K562 (cell line): ENCODE data around the gene AGO3. TPM values are rescaled to one million over a fixed set of nuclear protein-coding genes. Genes with fewer than 3 reads are reported as not detected.

Experiments
- ATAC-seq: fragments of 200-7000 bp; cut with Tn5 transposase; 3 replicates; pipeline ENCODE4 v1.9.1; 2020; ENCODE audit warnings: moderate library complexity
- BruUV-seq: library from RNA; stranded (reverse); fragments of 400-500 nt; replicated peaks from 2 replicates; lab custom pipeline; 2021; lab: Mats Ljungman, UMichigan
- CTCF ChIA-PET: fragments of 300-600 bp; formaldehyde crosslinking; extraction: SDS; loops from one replicate; lab custom pipeline; 2021; ENCODE audit warnings: low intra/inter-chr PET ratio; lab: Yijun Ruan, JAX
- POLR2A ChIA-PET: fragments of 300-600, 350-650 bp; sonication (Branson Sonifier 250); formaldehyde crosslinking; extraction: SDS; loops from one replicate; lab custom pipeline; 2021; ENCODE audit warnings: antibody characterized with exemption, inconsistent platforms; lab: Yijun Ruan, JAX
- DNase-seq, 4 experiments: peaks; one replicate each; pipeline versions ENCODE4 v3.0.0 to v3.0.0-alpha.2; 2011 to 2018; ENCODE audit warnings: low spot score in 3 of 4, mixed read lengths in 3 of 4; ENCODE audit errors: extremely low read depth in 1 of 4
- FAIRE-seq: peaks from 2 replicates; lab custom pipeline; 2011; peaks lifted over from hg19 to GRCh38; lab: Jason Lieb, UNC
- H2AFZ ChIP-seq: 2 replicates; pipeline ENCODE4 v1.6.0; 2011; ENCODE audit warnings: low read depth, low read length, control low read depth, inconsistent platforms
- H3K27ac ChIP-seq: fragments of 200-600 bp; 3 replicates; pipeline ENCODE4 v1.8.0; 2011; ENCODE audit warnings: low read depth, mild to moderate bottlenecking, control low read depth, inconsistent platforms, low read length, moderate library complexity, mixed read lengths; ENCODE audit errors: extremely low read depth
- H3K27me3 ChIP-seq, 2 experiments: fragments of 300-600 bp in 1 of 2; 2 replicates in 1 of 2; 3 replicates in 1 of 2; pipeline versions ENCODE4 v1.6.0 to v1.8.0; 2011; ENCODE audit warnings: inconsistent platforms in 2 of 2, low read length in 2 of 2, mild to moderate bottlenecking in 1 of 2, mixed read lengths in 1 of 2, moderate library complexity in 1 of 2; ENCODE audit not compliant: control insufficient read depth in 2 of 2, insufficient read depth in 2 of 2
- H3K36me3 ChIP-seq: fragments of 300-600 bp; 3 replicates; pipeline ENCODE4 v1.8.0; 2011; ENCODE audit warnings: mild to moderate bottlenecking, low read length, inconsistent platforms; ENCODE audit not compliant: control insufficient read depth, insufficient read depth
- H3K4me1 ChIP-seq, 2 experiments: fragments of 200-600 bp in 1 of 2; replicated peaks in 1 of 2; 2 replicates in 1 of 2; 3 replicates in 1 of 2; pipeline versions ENCODE4 v1.5.1 to v1.8.0; 2011; ENCODE audit warnings: inconsistent platforms in 2 of 2, low read length in 2 of 2, mild to moderate bottlenecking in 1 of 2, mixed read lengths in 1 of 2, moderate library complexity in 1 of 2; ENCODE audit not compliant: control insufficient read depth in 2 of 2, insufficient read depth in 2 of 2
- H3K4me2 ChIP-seq: 2 replicates; pipeline ENCODE4 v1.6.1; 2011; ENCODE audit warnings: low read length, control low read depth, inconsistent platforms, mixed read lengths; ENCODE audit not compliant: insufficient read depth
- H3K4me3 ChIP-seq: fragments of 200-600 bp; sonication (generic), shearing (Covaris generic); 2 replicates; pipeline ENCODE4 v1.5.1; 2016; ENCODE audit warnings: control low read depth, inconsistent platforms
- H3K79me2 ChIP-seq: fragments of 200-600 bp; 3 replicates; pipeline ENCODE4 v1.8.0; 2011; ENCODE audit warnings: low read length, inconsistent platforms; ENCODE audit not compliant: control insufficient read depth, insufficient read depth
- H3K9ac ChIP-seq, 2 experiments: 2 replicates each; pipeline versions ENCODE4 v1.6.0 to v1.6.1; 2011; ENCODE audit warnings: low read depth in 2 of 2, low read length in 2 of 2, control low read depth in 1 of 2, inconsistent platforms in 1 of 2, mild to moderate bottlenecking in 1 of 2, mixed read lengths in 1 of 2; ENCODE audit not compliant: insufficient read depth in 1 of 2
- H3K9me1 ChIP-seq: one replicate; pipeline ENCODE4 v1.6.0; 2011; ENCODE audit warnings: inconsistent platforms, mild to moderate bottlenecking, low read length, moderate library complexity; ENCODE audit not compliant: control insufficient read depth, insufficient read depth
- H3K9me3 ChIP-seq: replicated peaks from 2 replicates; pipeline ENCODE4 v1.5.1; 2011; ENCODE audit warnings: low read depth, low read length, inconsistent platforms; ENCODE audit not compliant: control insufficient read depth, insufficient read depth
- H4K20me1 ChIP-seq: replicated peaks from 2 replicates; pipeline ENCODE4 v1.6.1; 2011; ENCODE audit warnings: low read length, inconsistent platforms, mixed read lengths; ENCODE audit not compliant: control insufficient read depth, insufficient read depth
- ATF2 ChIP-seq: sonication (generic); formaldehyde crosslinking; IDR thresholded peaks from 2 replicates; pipeline ENCODE4 v1.8.1; 2022; ENCODE audit warnings: missing genetic modification reagents
- BRD4 ChIP-seq: fragments of 200-600 bp; sonication (generic); IDR thresholded peaks from 2 replicates; pipeline ENCODE4 v1.6.1; 2017; ENCODE audit warnings: inconsistent platforms
- CHD2 ChIP-seq: IDR thresholded peaks from 2 replicates; pipeline ENCODE4 v1.6.1; 2011; ENCODE audit warnings: low read depth, low read length
- FOS ChIP-seq: IDR thresholded peaks from 3 replicates; pipeline ENCODE4 v1.6.1; 2011; ENCODE audit not compliant: insufficient read length; ENCODE audit errors: extremely low read depth
- NFYB ChIP-seq: IDR thresholded peaks from 2 replicates; pipeline ENCODE4 v1.6.1; 2011; ENCODE audit warnings: mild to moderate bottlenecking, moderate library complexity; ENCODE audit not compliant: insufficient read length; ENCODE audit errors: extremely low read depth
- PKNOX1 ChIP-seq: fragments of 450-650 bp; IDR thresholded peaks from 2 replicates; pipeline ENCODE4 v1.6.1; 2016
- POU5F1 ChIP-seq: fragments of 150-350 bp; IDR thresholded peaks from 2 replicates; pipeline ENCODE4 v1.6.1; 2014; ENCODE audit warnings: borderline replicate concordance, low read length, low read depth, mild to moderate bottlenecking; ENCODE audit not compliant: partially characterized antibody
- SP2 ChIP-seq: IDR thresholded peaks from 2 replicates; pipeline ENCODE4 v1.6.1; 2011; ENCODE audit warnings: mild to moderate bottlenecking, low read depth, low read length, moderate library complexity; ENCODE audit not compliant: poor library complexity, severe bottlenecking; ENCODE audit errors: extremely low read depth
- TRIM28 ChIP-seq: fragments of 450-650 bp; IDR thresholded peaks from 2 replicates; pipeline ENCODE4 v1.6.1; 2017
- TSC22D4 ChIP-seq: fragments of 450-650 bp; IDR thresholded peaks from 2 replicates; pipeline ENCODE4 v1.6.1; 2016; ENCODE audit warnings: missing genetic modification characterization, missing biosample characterization, control low read depth
- ZC3H11A ChIP-seq: IDR thresholded peaks from 2 replicates; pipeline ENCODE4 v1.6.1; 2012; ENCODE audit warnings: low read depth, low read length, improper control_type of control experiment
- ZNF133 ChIP-seq: fragments of 250-450 bp; sonication (Bioruptor Pico); IDR thresholded peaks from 2 replicates; pipeline ENCODE4 v1.4.0; 2020; ENCODE audit warnings: mild to moderate bottlenecking
- ZNF316 ChIP-seq: fragments of 450-650 bp; IDR thresholded peaks from 2 replicates; pipeline ENCODE4 v1.6.1; 2016
- ZNF384 ChIP-seq: IDR thresholded peaks from 2 replicates; pipeline ENCODE4 v1.6.1; 2012; ENCODE audit warnings: low read depth, low read length, improper control_type of control experiment
- in situ Hi-C: fragments of 300-500 bp; cut with MboI; formaldehyde crosslinking; loops from 4 replicates; pipeline ENCODE4 v1.15.0; 2018; ENCODE audit warnings: inconsistent platforms, mixed read lengths
- intact Hi-C: fragments of 100-400 bp; cut with micrococcal nuclease; formaldehyde crosslinking; loops from 2 replicates; pipeline ENCODE4 v1.14.2; 2022
- polyA plus RNA-seq, 8 experiments: library from polyadenylated mRNA; depleted of rRNA in 4 of 8; stranded (reverse) in 5 of 8; unstranded in 3 of 8; fragments of >200 nt; fragmentation: Nextera tagmentation in 2 of 8; fragmentation: Illumina TruSeq in 1 of 8; extraction: Ambion mirVana in 2 of 8; extraction: Trizol in 1 of 8; gene quantifications; 2 replicates each; pipeline versions ENCODE4 v1.2.1 to v1.2.3, GENCODE V29; 2011 to 2014; ENCODE audit warnings: inconsistent platforms in 1 of 8, missing spikeins in 1 of 8
- total RNA-seq, 7 experiments: library from RNA; depleted of rRNA in 6 of 7; stranded (reverse); fragments of >200 nt in 6 of 7; fragmentation: Illumina TruSeq in 2 of 7; extraction: Trizol in 2 of 7; gene quantifications; 2 replicates each; pipeline versions ENCODE4 v1.2.1 to v1.2.3, GENCODE V29; 2011 to 2021; ENCODE audit warnings: low replicate concordance in 1 of 7

The AGO3 gene
- total and polyA plus RNA-seq, 9 of the 15 experiments (the other 6 are each of a cell fraction or from before 2014, with no cell fraction given) = 4.5 to 41.5 (median 22.7) TPM

DNA sequence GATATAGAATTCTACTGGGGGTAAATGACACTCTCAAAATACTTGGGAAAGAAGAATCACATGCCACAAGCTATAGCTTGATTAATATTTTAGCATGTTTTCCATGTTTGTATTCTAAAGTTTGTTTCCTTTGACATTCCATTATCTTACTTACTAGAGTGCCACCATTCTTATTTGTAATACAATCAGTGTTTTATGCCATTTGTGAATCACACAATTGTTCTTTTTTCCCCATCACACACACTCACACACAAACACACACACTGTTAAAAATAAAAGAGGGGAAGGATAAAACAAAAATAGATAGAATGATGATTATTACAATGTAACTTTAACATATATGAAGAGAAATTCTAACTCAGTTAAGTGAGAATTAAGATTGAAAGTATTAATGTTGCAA lies 137.0 kb downstream of the AGO3 start:
- H3K9me1 ChIP-seq = no peaks in the 10 kb centered on the region
- no peaks in the 10 kb centered on the region for H3K9me3 ChIP-seq
- no peak overlapping the region for H2AFZ ChIP-seq
- H3K27ac ChIP-seq = no peak overlapping the region
- H3K4me3 ChIP-seq = no peak overlapping the region
- H3K4me2 ChIP-seq = no peak overlapping the region
- H3K79me2 ChIP-seq = no peaks in the 10 kb centered on the region
- TF ChIP-seq POU5F1 (no peak), ZNF316 (no peak), BRD4 (no peak), ZNF384 (no peak), TRIM28 (no peak), ZNF133 (CRISPR knock-in tag) (no peak), ZC3H11A (no peak), PKNOX1 (no peak), SP2 (no peak), ATF2 (no peak), TSC22D4 (no peak), FOS (no peak), NFYB (no peak), CHD2 (no peak)
- no peaks in the 10 kb centered on the region for H4K20me1 ChIP-seq
- intact Hi-C loops = no loop called here
- no TSS peak for BruUV-seq
- ChIA-PET CTCF (no interaction called here), POLR2A (no interaction called here)
- ATAC-seq (no peak), FAIRE-seq (no peak), DNase-seq (no peak)
- in situ Hi-C loops = no loop called here
- H3K9ac ChIP-seq = no peak overlapping the region
- H3K36me3 ChIP-seq = no peaks in the 10 kb centered on the region
- no peaks in the 10 kb centered on the region for H3K4me1 ChIP-seq
- H3K27me3 ChIP-seq = no peaks in the 10 kb centered on the region
